ENCODE data around the gene KCNA3.

DNA sequence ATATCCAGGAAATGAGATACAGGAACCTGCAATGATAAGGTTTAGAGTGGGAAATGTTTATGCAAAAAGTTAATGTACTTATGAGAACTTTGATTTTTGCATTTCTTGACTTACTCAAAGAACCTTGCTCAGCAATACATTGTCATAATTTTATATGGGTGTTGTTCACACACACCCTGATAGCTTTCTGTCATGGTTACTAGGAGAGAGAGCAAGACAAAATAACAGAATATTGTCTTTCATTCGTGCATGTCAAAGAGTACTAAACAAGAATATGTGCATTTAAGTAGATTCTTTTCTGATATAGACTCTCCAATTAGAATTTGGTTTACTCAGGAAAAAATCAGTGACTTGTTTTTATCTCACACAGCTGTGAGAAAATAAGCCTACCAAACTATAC, 27.5 kb upstream of the KCNA3 start:
- TF ChIP-seq EZH2 (IDR thresholded peaks at IDR 0.05; ENCODE audit: borderline replicate concordance) (no peak), EZH2phosphoT487 (IDR thresholded peaks at IDR 0.05; ENCODE audit: low read depth, severe bottlenecking, unreplicated experiment) (no peak)
- TF ChIP-seq, protein P1, sequence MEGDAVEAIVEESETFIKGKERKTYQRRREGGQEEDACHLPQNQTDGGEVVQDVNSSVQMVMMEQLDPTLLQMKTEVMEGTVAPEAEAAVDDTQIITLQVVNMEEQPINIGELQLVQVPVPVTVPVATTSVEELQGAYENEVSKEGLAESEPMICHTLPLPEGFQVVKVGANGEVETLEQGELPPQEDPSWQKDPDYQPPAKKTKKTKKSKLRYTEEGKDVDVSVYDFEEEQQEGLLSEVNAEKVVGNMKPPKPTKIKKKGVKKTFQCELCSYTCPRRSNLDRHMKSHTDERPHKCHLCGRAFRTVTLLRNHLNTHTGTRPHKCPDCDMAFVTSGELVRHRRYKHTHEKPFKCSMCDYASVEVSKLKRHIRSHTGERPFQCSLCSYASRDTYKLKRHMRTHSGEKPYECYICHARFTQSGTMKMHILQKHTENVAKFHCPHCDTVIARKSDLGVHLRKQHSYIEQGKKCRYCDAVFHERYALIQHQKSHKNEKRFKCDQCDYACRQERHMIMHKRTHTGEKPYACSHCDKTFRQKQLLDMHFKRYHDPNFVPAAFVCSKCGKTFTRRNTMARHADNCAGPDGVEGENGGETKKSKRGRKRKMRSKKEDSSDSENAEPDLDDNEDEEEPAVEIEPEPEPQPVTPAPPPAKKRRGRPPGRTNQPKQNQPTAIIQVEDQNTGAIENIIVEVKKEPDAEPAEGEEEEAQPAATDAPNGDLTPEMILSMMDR (IDR thresholded peaks at IDR 0.05; ENCODE audit: poor library complexity), result no peak

Measured in hepatocyte (in vitro differentiated cells).